NCI-H526 treated with DMSO at 0.1 percent for 48 hours (cell line): ENCODE measurements around the gene AACS.
"Not testable (repeated sequence)": the region's sequence is repeated elsewhere in the genome, so short reads cannot be mapped to it uniquely, and the experiment has no call there.

Experiments used
- DNase-seq: peaks from one replicate; lab custom pipeline; 2025; lab: John Stamatoyannopoulos, UW

Gene AACS

GRCh38 chr12:125091401-125091800, 26.2 kb downstream of the AACS start:
- DNase-seq: no peak

- no peak for DNase-seq
These were observed 27.1 kb downstream of the AACS start for GRCh38 chr12:125092108-125092871.

GRCh38 chr12:125092872-125093680, 27.8 kb downstream of the AACS start:
- no peak for DNase-seq

- DNase-seq: no peak
These were observed 28.6 kb downstream of the AACS start for GRCh38 chr12:125093681-125094330.

DNA sequence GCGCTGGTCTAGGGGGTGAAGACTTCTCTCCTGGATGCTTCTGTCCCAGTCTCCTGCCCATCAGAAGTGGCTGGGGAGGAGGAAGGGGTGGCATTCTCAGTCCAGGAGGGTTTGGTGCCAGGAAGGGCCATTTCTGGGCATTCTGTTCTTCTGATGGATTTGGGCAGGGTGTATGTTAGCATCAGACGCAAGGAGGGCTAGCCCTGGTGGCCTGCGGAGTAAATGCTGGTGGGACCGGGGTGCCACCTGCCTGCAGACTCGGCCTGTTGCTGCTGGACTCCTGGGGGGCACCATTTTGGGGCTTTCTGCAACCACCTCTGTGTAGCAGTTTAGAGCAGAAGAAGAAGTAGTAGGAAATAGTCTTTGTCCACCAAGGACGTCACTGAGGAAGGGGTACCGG, 31.7 kb downstream of the AACS start:
- no peak for DNase-seq

GRCh38 chr12:125097427-125097826, 32.2 kb downstream of the AACS start:
- DNase-seq: no peak

DNA sequence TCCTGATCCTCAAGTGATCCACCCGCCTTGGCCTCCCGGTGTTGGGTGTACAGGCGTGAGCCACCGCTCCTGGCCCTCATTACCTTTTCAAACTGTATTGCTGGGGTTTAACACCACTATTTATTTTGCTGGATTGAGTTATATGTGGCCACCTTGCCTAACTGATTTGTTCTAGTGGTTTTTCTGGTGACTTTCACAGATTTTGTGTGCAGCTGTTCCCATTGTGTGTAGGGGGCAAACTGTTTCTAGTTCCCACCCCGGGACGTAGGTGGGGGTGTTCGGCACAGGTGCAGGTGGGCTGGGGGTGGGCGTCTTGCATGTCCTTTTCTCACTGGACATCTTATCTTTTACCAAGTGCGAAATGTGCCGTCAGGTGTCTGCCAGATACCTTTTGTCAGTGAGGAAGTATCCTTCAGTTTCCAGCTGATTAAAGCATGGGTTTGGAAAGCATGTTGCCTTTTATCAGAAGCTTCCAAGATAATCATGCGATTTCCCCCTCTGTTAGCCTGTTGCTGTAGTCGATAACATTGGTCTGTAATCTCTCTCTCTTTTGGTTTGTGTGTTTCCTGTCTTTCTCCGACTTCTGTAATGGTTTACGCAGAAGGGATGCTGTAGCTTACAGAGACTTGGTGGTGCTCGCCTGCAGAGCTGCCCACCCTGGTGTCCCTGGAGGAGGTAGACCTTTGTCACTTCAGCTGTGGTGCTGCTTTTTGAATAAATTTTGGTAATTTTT, 33.6 kb downstream of the AACS start:
- DNase-seq: no peak

- no peak for DNase-seq
These were observed 34.2 kb downstream of the AACS start for GRCh38 chr12:125099409-125099782.

GRCh38 chr12:125100551-125101434, 35.6 kb downstream of the AACS start:
- no peak for DNase-seq

GRCh38 chr12:125104982-125105381, 39.7 kb downstream of the AACS start:
- no peak for DNase-seq

DNA sequence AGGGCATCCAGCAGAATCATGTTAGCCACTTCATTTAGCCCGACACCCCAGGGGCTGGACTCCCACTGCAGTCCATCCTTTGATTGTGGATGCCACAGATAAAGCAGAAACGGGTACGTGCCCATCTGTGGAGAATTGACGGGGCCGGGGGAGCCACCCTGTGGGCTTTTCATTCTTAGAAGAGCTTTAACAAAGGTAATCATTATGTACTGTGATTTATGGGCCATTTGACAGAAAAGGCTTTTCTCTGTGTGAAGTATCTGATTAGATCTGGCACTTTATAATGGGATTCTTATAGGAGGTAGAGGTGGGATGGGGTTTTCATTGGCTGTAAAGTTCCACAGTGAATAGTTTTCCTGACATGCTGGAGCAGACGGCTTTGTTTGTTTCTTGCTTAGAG, 40.4 kb downstream of the AACS start:
- DNase-seq: no peak

DNA sequence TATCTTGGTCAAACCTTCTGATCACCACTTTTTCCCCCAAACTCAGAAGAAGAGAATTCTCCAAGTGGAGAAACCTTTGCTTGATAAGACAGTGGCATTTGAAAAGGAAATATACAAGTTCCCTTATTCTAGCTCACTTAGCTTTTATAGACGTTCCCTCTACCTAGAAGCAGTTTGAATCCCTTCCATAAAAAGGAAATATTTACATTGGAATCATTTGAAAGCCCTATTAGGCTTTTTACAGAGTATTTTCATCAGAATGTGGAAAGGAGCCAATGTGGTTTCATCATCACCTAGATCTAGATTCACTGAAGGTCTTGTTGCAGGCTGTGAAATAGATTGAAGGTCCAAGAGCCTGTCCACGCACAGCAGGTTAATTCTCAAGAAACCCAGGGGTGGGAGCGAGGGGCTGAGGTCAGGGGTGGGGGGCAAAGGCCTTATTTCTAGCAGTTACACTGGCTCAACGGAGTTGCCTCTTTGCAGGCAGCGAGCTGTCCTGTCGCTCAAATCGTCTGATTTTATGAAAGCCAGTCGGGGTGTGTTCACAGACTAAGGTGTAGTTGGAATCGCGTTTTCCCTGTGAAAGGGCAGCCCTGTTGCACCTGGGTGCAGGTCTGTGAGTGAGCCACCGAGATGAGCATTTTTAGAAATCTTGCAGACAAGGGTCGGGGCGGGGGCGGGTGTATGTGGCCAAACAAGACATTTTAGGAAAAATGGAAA, 45.6 kb downstream of the AACS start:
- DNase-seq: no peak

DNA sequence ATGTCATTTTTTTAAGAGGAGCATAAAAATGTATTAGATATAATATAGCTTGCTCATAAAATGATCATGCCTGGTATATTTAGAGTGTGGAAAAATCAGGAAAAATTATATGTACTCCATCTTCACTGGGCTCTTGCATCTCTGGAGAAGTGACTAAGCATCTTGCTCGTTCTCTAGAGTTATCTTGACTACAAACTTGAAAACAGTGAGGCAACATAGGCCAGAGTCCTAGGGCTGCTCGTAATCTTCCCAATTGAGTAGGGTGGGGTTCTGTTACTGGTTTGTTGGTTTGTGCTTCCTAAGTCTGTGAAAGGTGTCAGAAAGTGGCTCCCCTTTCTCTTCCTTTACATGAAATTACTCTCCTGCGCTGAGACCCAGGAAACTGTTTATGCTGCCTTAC, 46.2 kb downstream of the AACS start:
- DNase-seq: no peak

DNA sequence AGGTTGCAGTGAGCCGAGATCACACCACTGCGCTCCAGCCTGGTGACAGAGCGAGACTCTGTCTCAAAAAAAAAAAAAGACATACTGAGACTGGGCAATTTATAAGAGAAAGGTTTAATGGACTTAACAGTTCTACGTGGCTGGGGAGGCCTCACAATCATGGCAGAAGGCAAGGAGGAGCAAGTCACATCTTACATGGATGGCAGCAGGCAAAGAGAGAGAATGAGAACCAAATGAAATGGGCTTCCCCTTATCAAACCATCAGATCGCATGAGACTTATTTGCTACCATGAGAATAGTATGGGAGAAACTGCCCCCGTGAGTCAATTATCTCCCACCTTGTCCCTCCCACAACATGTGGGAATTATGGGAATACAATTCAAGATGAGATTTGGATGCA, 47.4 kb downstream of the AACS start:
- DNase-seq: not testable (repeated sequence)

DNA sequence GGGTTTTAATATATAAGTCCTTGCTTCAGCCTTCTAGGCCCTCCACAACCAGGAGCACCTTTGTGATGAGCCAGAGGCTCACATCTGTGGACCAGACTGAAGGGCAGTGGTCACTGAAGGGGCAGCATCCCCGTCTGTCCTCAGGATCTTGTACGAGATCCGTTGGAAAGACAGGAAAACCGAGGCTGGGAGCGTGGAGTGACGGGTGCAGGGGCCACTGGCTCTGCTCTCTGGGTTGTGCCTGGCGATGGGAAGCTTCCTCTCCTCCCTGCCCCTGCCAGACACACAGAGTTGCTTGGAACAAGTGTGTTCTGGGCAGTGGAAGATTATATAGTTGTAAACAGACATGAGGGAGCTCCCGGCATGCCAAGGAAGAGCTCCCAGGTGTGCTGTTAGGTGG, 48.0 kb downstream of the AACS start:
- DNase-seq: no peak

GRCh38 chr12:125113789-125114188, 48.6 kb downstream of the AACS start:
- DNase-seq: no peak

- no peak for DNase-seq
These were observed 49.3 kb downstream of the AACS start for GRCh38 chr12:125114365-125115141.

DNA sequence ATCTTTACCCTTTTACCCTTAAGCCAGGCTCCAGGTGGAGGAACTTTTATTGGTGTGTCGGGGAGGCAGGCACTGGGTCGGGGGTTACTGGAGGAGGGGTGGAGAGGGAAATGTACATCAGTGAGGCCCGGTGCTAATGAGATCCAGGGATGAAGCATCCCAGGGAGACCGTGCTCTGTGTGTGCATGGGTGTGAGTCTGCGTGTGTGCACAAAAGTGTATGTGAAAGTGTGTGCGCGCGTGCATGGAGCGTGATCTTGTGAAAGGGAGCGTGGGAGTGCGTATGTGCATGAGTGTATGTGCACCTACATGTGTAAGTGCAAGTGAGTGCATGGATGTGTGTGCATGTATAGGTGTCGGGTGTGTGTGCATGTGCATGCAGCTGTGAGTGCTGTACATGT, 55.3 kb downstream of the AACS start:
- DNase-seq: no peak

- no peak for DNase-seq
These were observed 55.9 kb downstream of the AACS start for GRCh38 chr12:125121106-125121505.

DNA sequence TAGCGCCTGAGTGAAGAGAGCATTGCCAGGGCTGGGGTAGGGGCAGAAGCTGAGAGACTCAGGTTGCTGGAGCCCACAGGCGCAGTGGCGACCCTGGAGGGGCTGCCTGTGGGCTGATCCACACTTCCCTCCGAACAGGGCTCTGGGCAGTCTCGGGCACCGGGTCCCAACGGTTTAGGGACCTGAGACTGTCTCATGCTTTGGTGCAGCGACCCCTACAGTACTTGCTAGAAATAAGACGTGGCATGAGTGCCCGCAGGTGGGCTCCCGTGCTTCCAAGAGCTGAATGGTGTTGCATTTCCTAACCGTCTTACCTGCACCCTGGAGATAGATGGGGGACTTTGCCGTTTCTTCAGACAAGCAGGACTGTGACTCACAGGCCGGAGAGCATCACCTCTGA, 57.4 kb downstream of the AACS start:
- DNase-seq: no peak
